D721Med (cell line): Measurements from ENCODE around the gene KCNH2.

Experiments
- DNase-seq: peaks from one replicate; pipeline ENCODE4 v3.0.0; 2011; ENCODE audit warnings: low spot score; ENCODE audit not compliant: insufficient read length
- FAIRE-seq: peaks from 2 replicates; lab custom pipeline; 2011; peaks lifted over from hg19 to GRCh38; lab: Jason Lieb, UNC
- TF ChIP-seq, protein P1 (sequence below): IDR thresholded peaks from 2 replicates; pipeline ENCODE4 v1.5.1; 2012; ENCODE audit warnings: mild to moderate bottlenecking, control low read depth; ENCODE audit not compliant: insufficient read depth; ENCODE audit errors: missing control alignments

KCNH2 gene

GRCh38 chr7:151020231-151020630 lies 42.1 kb upstream of the KCNH2 start:
- DNase-seq (no peak), FAIRE-seq (no peak)
- TF ChIP-seq, protein P1, sequence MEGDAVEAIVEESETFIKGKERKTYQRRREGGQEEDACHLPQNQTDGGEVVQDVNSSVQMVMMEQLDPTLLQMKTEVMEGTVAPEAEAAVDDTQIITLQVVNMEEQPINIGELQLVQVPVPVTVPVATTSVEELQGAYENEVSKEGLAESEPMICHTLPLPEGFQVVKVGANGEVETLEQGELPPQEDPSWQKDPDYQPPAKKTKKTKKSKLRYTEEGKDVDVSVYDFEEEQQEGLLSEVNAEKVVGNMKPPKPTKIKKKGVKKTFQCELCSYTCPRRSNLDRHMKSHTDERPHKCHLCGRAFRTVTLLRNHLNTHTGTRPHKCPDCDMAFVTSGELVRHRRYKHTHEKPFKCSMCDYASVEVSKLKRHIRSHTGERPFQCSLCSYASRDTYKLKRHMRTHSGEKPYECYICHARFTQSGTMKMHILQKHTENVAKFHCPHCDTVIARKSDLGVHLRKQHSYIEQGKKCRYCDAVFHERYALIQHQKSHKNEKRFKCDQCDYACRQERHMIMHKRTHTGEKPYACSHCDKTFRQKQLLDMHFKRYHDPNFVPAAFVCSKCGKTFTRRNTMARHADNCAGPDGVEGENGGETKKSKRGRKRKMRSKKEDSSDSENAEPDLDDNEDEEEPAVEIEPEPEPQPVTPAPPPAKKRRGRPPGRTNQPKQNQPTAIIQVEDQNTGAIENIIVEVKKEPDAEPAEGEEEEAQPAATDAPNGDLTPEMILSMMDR, result no peak

- TF ChIP-seq, protein P1, result no peak
- FAIRE-seq, result no peak
- no peak for DNase-seq
Measured at GRCh38 chr7:151019130-151019447, 41.0 kb upstream of the KCNH2 start.

DNA sequence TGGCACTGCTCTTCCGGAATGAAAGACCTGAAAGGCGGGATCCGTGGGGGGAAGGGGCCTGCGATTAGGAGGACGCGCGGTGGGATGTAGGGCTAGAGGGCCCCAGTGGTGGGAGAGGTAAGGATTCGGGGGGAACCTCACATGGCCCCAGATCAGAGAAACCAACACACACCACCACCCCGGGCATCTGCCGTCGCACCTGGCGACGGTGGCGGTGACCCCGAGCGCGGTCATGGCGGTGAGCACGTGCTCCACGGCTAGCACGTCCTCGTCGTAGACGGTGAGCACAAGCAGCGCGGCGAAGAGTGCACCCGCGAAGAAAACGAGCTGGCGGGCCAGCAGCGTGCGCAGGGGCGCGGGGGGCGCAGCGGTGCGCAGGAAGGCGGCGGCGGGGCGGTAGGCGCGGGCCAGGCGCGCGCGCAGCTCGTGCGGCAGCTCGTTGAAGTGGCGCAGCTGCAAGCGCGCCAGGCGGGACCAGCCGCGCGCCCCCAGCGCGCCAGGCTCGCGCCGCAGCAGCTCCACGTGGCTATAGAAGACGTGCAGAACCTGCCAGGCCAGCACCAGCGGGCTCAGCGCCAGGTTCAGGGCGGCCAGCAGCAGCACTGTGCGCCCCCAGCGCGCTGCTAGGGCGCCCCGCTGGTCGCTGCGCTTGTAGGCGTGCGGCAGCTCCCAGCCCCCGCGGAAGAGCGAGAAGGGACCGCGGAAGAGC lies 40.5 kb upstream of the KCNH2 start:
- DNase-seq (no peak), FAIRE-seq (no peak)
- TF ChIP-seq, protein P1, result no peak

DNA sequence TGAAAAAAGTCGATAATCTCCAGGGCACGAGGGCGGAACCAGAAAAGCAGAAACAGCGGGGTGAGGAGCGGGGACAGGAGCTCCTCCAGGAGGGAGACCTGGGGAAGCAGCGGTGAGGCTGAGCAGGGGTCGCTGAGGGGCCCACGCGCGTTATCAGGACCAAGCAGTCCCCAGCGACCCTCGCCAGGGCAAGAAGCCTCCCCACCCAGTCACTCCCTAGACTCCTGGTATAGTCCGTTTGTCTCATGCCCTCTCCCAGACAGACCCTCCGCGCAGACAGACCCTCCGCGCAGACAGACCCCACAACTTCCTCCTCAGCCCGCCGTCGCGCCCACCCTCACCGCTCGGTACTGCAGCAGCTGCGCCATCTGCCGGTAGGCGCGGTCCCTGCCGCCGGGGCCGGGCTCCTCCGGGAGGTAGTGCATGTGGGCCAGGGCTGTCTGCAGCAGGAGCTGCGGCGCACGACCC lies 39.9 kb upstream of the KCNH2 start:
- FAIRE-seq (no peak), DNase-seq (peak; percentile 84)
- TF ChIP-seq, protein P1, result peak; percentile 75

GRCh38 chr7:151017370-151017952 lies 39.3 kb upstream of the KCNH2 start:
- TF ChIP-seq, protein P1, result no peak
- FAIRE-seq (no peak), DNase-seq (no peak)

DNA sequence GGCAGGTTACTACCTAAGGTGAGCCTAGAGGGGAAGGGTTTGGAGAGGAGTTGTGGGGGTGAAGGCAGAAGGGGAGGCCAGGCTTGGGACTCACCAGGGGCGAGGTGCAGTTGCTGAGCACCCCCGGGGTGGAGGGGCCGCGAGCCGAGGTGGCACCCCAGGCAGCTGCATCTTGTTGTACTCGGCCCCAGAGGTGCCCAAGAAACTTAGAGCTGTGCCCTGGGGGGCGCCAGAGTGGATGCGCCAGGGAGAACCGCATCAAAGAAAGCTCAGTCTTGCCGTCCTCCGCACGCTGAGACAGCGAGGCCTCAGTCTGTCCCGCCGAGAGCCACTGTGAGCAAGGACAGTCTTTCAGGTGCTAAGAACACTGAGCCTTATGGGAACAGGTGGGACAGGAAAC lies 38.8 kb upstream of the KCNH2 start:
- FAIRE-seq (no peak), DNase-seq (no peak)
- TF ChIP-seq, protein P1, result no peak

- DNase-seq (no peak), FAIRE-seq (no peak)
- TF ChIP-seq, protein P1, result no peak
Measured at GRCh38 chr7:151016505-151016904, 38.4 kb upstream of the KCNH2 start.
